Neuronal stem cell (in vitro differentiated cells): ENCODE results near the gene KAZALD1.

ENCODE experiments used
- DNase-seq: peaks from one replicate; pipeline ENCODE4 v3.0.0-alpha.2; 2013; ENCODE audit warnings: low spot score
- H2AFZ ChIP-seq: one replicate; pipeline ENCODE4 v1.6.1; 2013; ENCODE audit warnings: mild to moderate bottlenecking, low read length, inconsistent platforms
- H2AK5ac ChIP-seq: 2 replicates; pipeline ENCODE4 v1.6.1; 2013; ENCODE audit warnings: low read depth, mild to moderate bottlenecking, inconsistent platforms, low read length, moderate library complexity, mixed read lengths
- H2BK120ac ChIP-seq: 2 replicates; pipeline ENCODE4 v1.6.1; 2013; ENCODE audit warnings: low read depth, mild to moderate bottlenecking, inconsistent platforms, low read length, moderate library complexity, mixed read lengths
- H2BK12ac ChIP-seq: one replicate; pipeline ENCODE4 v1.6.1; 2013; ENCODE audit warnings: low read length, inconsistent platforms
- H2BK15ac ChIP-seq: 2 replicates; pipeline ENCODE4 v1.6.1; 2013; ENCODE audit warnings: mild to moderate bottlenecking, low read length, inconsistent platforms, mixed read lengths
- H2BK5ac ChIP-seq: one replicate; pipeline ENCODE4 v1.6.1; 2013; ENCODE audit warnings: inconsistent platforms, mild to moderate bottlenecking, low read length, moderate library complexity
- H3K14ac ChIP-seq: one replicate; pipeline ENCODE4 v1.6.1; 2013; ENCODE audit warnings: low read length, inconsistent platforms
- H3K18ac ChIP-seq: 2 replicates; pipeline ENCODE4 v1.6.1; 2013; ENCODE audit warnings: low read length, inconsistent platforms
- H3K23ac ChIP-seq: 2 replicates; pipeline ENCODE4 v1.6.1; 2013; ENCODE audit warnings: low read depth, mild to moderate bottlenecking, mixed read lengths, low read length, inconsistent platforms; ENCODE audit not compliant: poor library complexity
- H3K27ac ChIP-seq: replicated peaks from 3 replicates; pipeline ENCODE4 v1.5.1; 2013; ENCODE audit warnings: low read length, inconsistent platforms
- H3K27me3 ChIP-seq, 3 experiments: 2 replicates each; pipeline ENCODE4 v1.6.1; 2013; ENCODE audit warnings: low read length in 3 of 3, mild to moderate bottlenecking in 2 of 3, inconsistent platforms in 1 of 3, low read depth in 1 of 3, mixed read lengths in 1 of 3, moderate library complexity in 1 of 3; ENCODE audit not compliant: control insufficient read depth in 3 of 3, insufficient read depth in 3 of 3
- H3K36me3 ChIP-seq, 2 donors: replicated peaks in 1 of 2; 2 replicates each; pipeline ENCODE4 v1.6.1; 2013; ENCODE audit warnings: low read length in 2 of 2; ENCODE audit not compliant: control insufficient read depth in 2 of 2, insufficient read depth in 2 of 2
- H3K4ac ChIP-seq: 2 replicates; pipeline ENCODE4 v1.6.1; 2013; ENCODE audit warnings: inconsistent platforms, mild to moderate bottlenecking, low read length, moderate library complexity
- H3K4me1 ChIP-seq, 2 donors: 1 replicate in 1 of 2; 2 replicates in 1 of 2; pipeline ENCODE4 v1.6.1; 2013; ENCODE audit warnings: low read length in 2 of 2, low read depth in 1 of 2; ENCODE audit not compliant: control insufficient read depth in 2 of 2, insufficient read depth in 1 of 2
- H3K4me2 ChIP-seq: one replicate; pipeline ENCODE4 v1.6.1; 2013; ENCODE audit warnings: mild to moderate bottlenecking, low read length, inconsistent platforms; ENCODE audit not compliant: insufficient read depth, poor library complexity, severe bottlenecking
- H3K4me3 ChIP-seq, 2 donors: 2 replicates each; pipeline ENCODE4 v1.5.1; 2013; ENCODE audit warnings: low read length in 2 of 2, mild to moderate bottlenecking in 2 of 2, inconsistent platforms in 1 of 2, moderate library complexity in 1 of 2
- H3K79me1 ChIP-seq: one replicate; pipeline ENCODE4 v1.6.1; 2013; ENCODE audit warnings: low read depth, mild to moderate bottlenecking, inconsistent platforms, low read length, moderate library complexity
- H3K9ac ChIP-seq: one replicate; pipeline ENCODE4 v1.6.1; 2013; ENCODE audit warnings: mild to moderate bottlenecking, low read depth, low read length, inconsistent platforms; ENCODE audit not compliant: poor library complexity
- H3K9me3 ChIP-seq, 2 donors: replicated peaks in 1 of 2; 2 replicates each; pipeline versions ENCODE3 to v1.6.1; 2013; ENCODE audit warnings: low read length in 2 of 2, mild to moderate bottlenecking in 2 of 2, inconsistent platforms in 1 of 2, low read depth in 1 of 2, mixed read lengths in 1 of 2, moderate library complexity in 1 of 2; ENCODE audit not compliant: control insufficient read depth in 2 of 2, insufficient read depth in 1 of 2
- H4K8ac ChIP-seq: one replicate; pipeline ENCODE4 v1.6.1; 2013; ENCODE audit warnings: low read depth, mild to moderate bottlenecking, inconsistent platforms, low read length, moderate library complexity
- H4K91ac ChIP-seq: one replicate; pipeline ENCODE4 v1.6.1; 2013; ENCODE audit warnings: low read length, low read depth, mild to moderate bottlenecking, inconsistent platforms; ENCODE audit not compliant: poor library complexity
- WGBS, 2 donors: extraction: QIAGEN DNeasy Blood & Tissue Kit; methylation state at CpG; one replicate each; pipeline ENCODE4 v1.1.7; 2013; ENCODE audit warnings: missing lambda C conversion rate in 2 of 2, mixed read lengths in 1 of 2; ENCODE audit not compliant: insufficient read length in 2 of 2, insufficient replicate concordance in 1 of 2; ENCODE audit errors: extremely low coverage in 2 of 2; 5-methylcytosine and 5-hydroxymethylcytosine counted together

Gene KAZALD1

GRCh38 chr10:101101372-101101881 is 39.6 kb downstream of the KAZALD1 start:
- Histone ChIP-seq H3K9ac (no peak overlapping the region), H3K23ac (no peak overlapping the region), H4K91ac (no peak overlapping the region), H2BK15ac (no peak overlapping the region), H2BK5ac (no peak overlapping the region), H3K27ac (no peak overlapping the region), H3K36me3 (no peaks in the 10 kb centered on the region), H4K8ac (no peak overlapping the region), H2BK120ac (no peak overlapping the region), H3K4me3 (no peak overlapping the region), H2AFZ (no peak overlapping the region), H3K4me1 (peaks cover 0 to 1% of the 10 kb centered on the region in 2 donors), H2BK12ac (no peak overlapping the region), H3K18ac (no peak overlapping the region), H3K79me1 (no peaks in the 10 kb centered on the region), H3K27me3 (peaks cover 0 to 84% (median 21%) of the 10 kb centered on the region in 3 experiments), H2AK5ac (no peak overlapping the region), H3K4me2 (no peak overlapping the region), H3K4ac (no peak overlapping the region), H3K9me3 (no peaks in the 10 kb centered on the region), H3K14ac (no peak overlapping the region)
- DNase-seq: no peak
- WGBS, 2 donors: no CpG with 5 or more reads among the region's 4 CpGs

GRCh38 chr10:101103430-101103829 is 41.6 kb downstream of the KAZALD1 start:
- Histone ChIP-seq H3K4me2 (no peak overlapping the region), H3K9me3 (no peaks in the 10 kb centered on the region), H3K4me1 (no peaks in the 10 kb centered on the region), H2BK5ac (no peak overlapping the region), H3K4ac (no peak overlapping the region), H3K23ac (no peak overlapping the region), H3K9ac (no peak overlapping the region), H3K4me3 (no peak overlapping the region), H3K79me1 (no peaks in the 10 kb centered on the region), H2AFZ (no peak overlapping the region), H4K91ac (no peak overlapping the region), H3K27ac (no peak overlapping the region), H3K18ac (no peak overlapping the region), H4K8ac (no peak overlapping the region), H2BK12ac (no peak overlapping the region), H2BK120ac (no peak overlapping the region), H2AK5ac (no peak overlapping the region), H2BK15ac (no peak overlapping the region), H3K14ac (no peak overlapping the region), H3K27me3 (peaks cover 0 to 88% (median 21%) of the 10 kb centered on the region in 3 experiments), H3K36me3 (no peaks in the 10 kb centered on the region)
- WGBS, 2 donors: no CpG with 5 or more reads among the region's 2 CpGs
- DNase-seq: no peak

- H3K23ac ChIP-seq: no peak overlapping the region
- H3K4me1 ChIP-seq: no peaks in the 10 kb centered on the region
- no peak overlapping the region for H4K8ac ChIP-seq
- DNase-seq: no peak
- no peak overlapping the region for H3K9ac ChIP-seq
- H3K36me3 ChIP-seq: no peaks in the 10 kb centered on the region
- no peak overlapping the region for H4K91ac ChIP-seq
- no peak overlapping the region for H2BK120ac ChIP-seq
- no peak overlapping the region for H2BK12ac ChIP-seq
- no peak overlapping the region for H3K4me2 ChIP-seq
- H3K4ac ChIP-seq: no peak overlapping the region
- H3K4me3 ChIP-seq: no peak overlapping the region
- peaks cover 0 to 82% (median 10%) of the 10 kb centered on the region in 3 experiments for H3K27me3 ChIP-seq
- WGBS, 2 donors: no CpG with 5 or more reads among the region's 6 CpGs
- H2BK15ac ChIP-seq: no peak overlapping the region
- no peak overlapping the region for H2AFZ ChIP-seq
- H3K14ac ChIP-seq: no peak overlapping the region
- H3K79me1 ChIP-seq: no peaks in the 10 kb centered on the region
- H2AK5ac ChIP-seq: no peak overlapping the region
- no peak overlapping the region for H3K18ac ChIP-seq
- H3K9me3 ChIP-seq: no peaks in the 10 kb centered on the region
- no peak overlapping the region for H2BK5ac ChIP-seq
- H3K27ac ChIP-seq: no peak overlapping the region
These were observed 44.6 kb downstream of the KAZALD1 start for GRCh38 chr10:101106351-101106750.

- Histone ChIP-seq H4K91ac (no peak overlapping the region), H2BK5ac (no peak overlapping the region), H3K4me1 (peaks cover 0 to 1% of the 10 kb centered on the region in 2 donors), H3K4ac (no peak overlapping the region), H3K4me2 (no peak overlapping the region), H3K27ac (no peak overlapping the region), H3K27me3 (peaks cover 0 to 79% (median 3%) of the 10 kb centered on the region in 3 experiments), H2BK120ac (no peak overlapping the region), H2BK15ac (no peak overlapping the region), H3K36me3 (no peaks in the 10 kb centered on the region), H3K9ac (no peak overlapping the region), H3K79me1 (no peaks in the 10 kb centered on the region), H3K18ac (no peak overlapping the region), H3K4me3 (no peak overlapping the region), H3K14ac (no peak overlapping the region), H3K9me3 (peaks cover 0 to 2% of the 10 kb centered on the region in 2 donors), H4K8ac (no peak overlapping the region), H2AK5ac (peak overlapping the region; percentile 45), H2AFZ (no peak overlapping the region), H3K23ac (no peak overlapping the region), H2BK12ac (no peak overlapping the region)
- no peak for DNase-seq
- WGBS, 2 donors: no CpG with 5 or more reads among the region's 5 CpGs
These were observed 46.0 kb downstream of the KAZALD1 start for GRCh38 chr10:101107771-101108170.
